Neutrophil (primary cell): Measurements from ENCODE around the gene ATP11A.

Experiments used
- H3K27ac ChIP-seq: fragments of 200-600 bp; sonication (generic); 2 replicates; pipeline ENCODE4 v1.5.1; 2016; ENCODE audit warnings: mild to moderate bottlenecking, moderate library complexity
- H3K27me3 ChIP-seq: fragments of 200-600 bp; sonication (generic); 2 replicates; pipeline ENCODE4 v1.6.0; 2016; ENCODE audit warnings: mild to moderate bottlenecking
- H3K36me3 ChIP-seq: fragments of 200-600 bp; sonication (generic); 2 replicates; pipeline ENCODE4 v1.5.1; 2017
- H3K4me1 ChIP-seq, 2 experiments: fragments of 200-600 bp in 1 of 2; sonication (generic) in 1 of 2; 1 replicate in 1 of 2; 2 replicates in 1 of 2; pipeline versions ENCODE4 v1.5.1 to v1.6.1; 2013 to 2016; ENCODE audit warnings: low read depth in 1 of 2, low read length in 1 of 2, mild to moderate bottlenecking in 1 of 2, moderate library complexity in 1 of 2; ENCODE audit not compliant: control insufficient read depth in 1 of 2, insufficient read depth in 1 of 2
- H3K4me3 ChIP-seq, 2 experiments: fragments of 200-600 bp in 1 of 2; sonication (generic) in 1 of 2; 1 replicate in 1 of 2; 2 replicates in 1 of 2; pipeline ENCODE4 v1.5.1; 2013 to 2016; ENCODE audit warnings: low read depth in 1 of 2, low read length in 1 of 2, mild to moderate bottlenecking in 1 of 2, moderate library complexity in 1 of 2
- H3K9me3 ChIP-seq: fragments of 200-600 bp; sonication (generic); 2 replicates; pipeline ENCODE4 v1.5.1; 2016
- TF ChIP-seq, protein P1 (sequence below): fragments of 200-600 bp; sonication (generic); IDR thresholded peaks from 2 replicates; pipeline ENCODE4 v1.5.1; 2016; ENCODE audit warnings: antibody characterized with exemption

Gene ATP11A

DNA sequence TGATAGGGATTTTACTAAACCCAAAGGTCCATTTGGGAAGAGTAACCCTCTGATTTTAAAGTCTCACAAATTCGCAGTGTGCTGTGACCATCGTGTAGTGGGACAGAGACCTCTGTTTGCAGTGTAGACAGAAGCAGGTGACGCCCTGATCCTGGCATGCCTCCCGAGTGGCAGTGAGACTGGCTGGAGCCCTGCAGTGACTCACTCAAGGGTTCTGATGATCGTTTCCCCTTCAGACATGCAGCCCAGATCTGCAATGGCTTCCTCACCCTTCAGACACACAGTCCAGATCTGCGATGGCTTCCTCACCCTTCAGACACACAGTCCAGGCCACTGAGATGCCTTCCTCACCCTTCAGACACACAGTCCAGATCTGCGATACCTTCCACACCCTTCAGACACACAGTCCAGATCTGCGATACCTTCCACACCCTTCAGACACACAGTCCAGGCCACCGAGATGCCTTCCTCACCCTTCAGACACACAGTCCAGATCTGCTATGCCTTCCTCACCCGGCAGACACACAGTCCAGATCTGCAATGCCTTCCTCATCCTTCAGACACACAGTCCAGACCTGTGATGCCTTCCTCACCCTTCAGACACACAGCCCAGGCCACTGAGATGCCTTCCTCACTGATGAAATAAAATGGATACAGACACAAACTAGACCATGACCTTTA lies 125.2 kb downstream of the ATP11A start:
- H3K27me3 ChIP-seq: no peaks in the 10 kb centered on the region
- H3K9me3 ChIP-seq: no peaks in the 10 kb centered on the region
- no peaks in the 10 kb centered on the region for H3K4me1 ChIP-seq
- H3K4me3 ChIP-seq: no peak overlapping the region
- TF ChIP-seq, protein P1, sequence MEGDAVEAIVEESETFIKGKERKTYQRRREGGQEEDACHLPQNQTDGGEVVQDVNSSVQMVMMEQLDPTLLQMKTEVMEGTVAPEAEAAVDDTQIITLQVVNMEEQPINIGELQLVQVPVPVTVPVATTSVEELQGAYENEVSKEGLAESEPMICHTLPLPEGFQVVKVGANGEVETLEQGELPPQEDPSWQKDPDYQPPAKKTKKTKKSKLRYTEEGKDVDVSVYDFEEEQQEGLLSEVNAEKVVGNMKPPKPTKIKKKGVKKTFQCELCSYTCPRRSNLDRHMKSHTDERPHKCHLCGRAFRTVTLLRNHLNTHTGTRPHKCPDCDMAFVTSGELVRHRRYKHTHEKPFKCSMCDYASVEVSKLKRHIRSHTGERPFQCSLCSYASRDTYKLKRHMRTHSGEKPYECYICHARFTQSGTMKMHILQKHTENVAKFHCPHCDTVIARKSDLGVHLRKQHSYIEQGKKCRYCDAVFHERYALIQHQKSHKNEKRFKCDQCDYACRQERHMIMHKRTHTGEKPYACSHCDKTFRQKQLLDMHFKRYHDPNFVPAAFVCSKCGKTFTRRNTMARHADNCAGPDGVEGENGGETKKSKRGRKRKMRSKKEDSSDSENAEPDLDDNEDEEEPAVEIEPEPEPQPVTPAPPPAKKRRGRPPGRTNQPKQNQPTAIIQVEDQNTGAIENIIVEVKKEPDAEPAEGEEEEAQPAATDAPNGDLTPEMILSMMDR: no peak
- H3K27ac ChIP-seq: no peak overlapping the region
- peaks cover 98% of the 10 kb centered on the region for H3K36me3 ChIP-seq

DNA sequence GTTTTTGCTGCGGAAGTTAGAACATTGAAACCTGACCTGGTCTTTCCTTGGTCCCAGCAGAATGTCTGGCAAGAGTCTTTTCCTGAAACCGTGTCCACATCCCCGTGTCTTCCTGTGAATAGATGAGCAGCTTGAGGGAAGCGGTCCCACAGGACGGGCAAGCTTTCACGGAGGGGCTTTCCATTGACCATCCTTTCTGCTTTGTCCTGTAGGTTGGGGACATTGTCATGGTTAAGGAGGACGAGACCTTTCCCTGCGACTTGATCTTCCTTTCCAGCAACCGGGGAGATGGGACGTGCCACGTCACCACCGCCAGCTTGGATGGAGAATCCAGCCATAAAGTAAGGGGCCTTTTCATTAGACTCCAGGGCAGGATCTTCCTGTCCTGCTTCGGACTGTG lies 126.0 kb downstream of the ATP11A start:
- no peaks in the 10 kb centered on the region for H3K9me3 ChIP-seq
- H3K27ac ChIP-seq: no peak overlapping the region
- TF ChIP-seq, protein P1: no peak
- H3K36me3 ChIP-seq: peaks cover 98% of the 10 kb centered on the region
- no peaks in the 10 kb centered on the region for H3K27me3 ChIP-seq
- no peak overlapping the region for H3K4me3 ChIP-seq
- no peaks in the 10 kb centered on the region for H3K4me1 ChIP-seq

DNA sequence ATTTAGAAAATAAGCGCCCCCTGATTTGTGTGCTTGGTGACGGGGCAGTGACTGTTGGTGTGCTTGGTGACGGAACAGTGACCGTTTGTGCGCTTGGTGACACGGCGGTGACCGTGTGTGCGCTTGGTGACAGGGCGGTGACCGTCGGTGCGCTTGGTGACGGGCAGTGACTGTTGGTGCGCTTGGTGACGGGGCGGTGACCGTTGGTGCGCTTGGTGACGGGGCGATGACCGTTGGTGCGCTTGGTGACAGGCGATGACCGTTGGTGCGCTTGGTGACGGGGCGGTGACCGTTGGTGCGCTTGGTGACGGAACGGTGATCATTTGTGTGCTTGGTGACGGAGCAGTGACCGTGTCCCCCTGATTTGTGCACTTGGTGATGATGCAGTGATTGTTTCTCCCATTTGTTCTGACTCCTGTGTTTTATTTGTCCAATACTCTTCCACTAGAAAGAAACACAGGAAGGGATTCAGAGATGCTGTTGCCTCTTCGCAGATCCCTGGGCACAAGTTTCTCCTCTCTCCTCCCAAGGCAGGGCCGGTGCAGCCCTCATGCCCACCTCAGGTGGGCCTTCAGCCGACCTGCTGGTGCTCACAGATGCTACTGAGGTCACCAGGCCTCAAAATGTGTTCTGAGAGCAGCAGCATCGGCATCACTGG lies 128.3 kb downstream of the ATP11A start:
- H3K9me3 ChIP-seq: no peaks in the 10 kb centered on the region
- H3K4me3 ChIP-seq: no peak overlapping the region
- TF ChIP-seq, protein P1: no peak
- peaks cover 98% of the 10 kb centered on the region for H3K36me3 ChIP-seq
- H3K4me1 ChIP-seq: no peaks in the 10 kb centered on the region
- no peaks in the 10 kb centered on the region for H3K27me3 ChIP-seq
- no peak overlapping the region for H3K27ac ChIP-seq

DNA sequence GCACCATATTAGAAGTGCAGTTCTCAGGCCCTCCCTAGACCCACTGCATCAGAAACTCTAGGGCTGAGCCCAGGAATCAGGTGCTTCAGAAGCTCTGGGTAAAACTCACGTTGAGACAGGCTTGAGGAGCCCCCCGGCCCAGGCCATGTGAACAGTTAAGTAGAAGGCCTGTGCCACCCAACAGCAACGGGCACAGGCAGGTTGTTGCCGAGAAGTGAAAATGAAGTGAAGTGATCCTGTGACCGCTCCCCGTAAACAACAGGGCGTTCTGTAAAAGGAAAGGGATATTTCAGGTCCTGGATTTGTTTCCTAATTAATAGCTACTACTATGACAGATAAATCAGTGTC lies 128.8 kb downstream of the ATP11A start:
- no peak overlapping the region for H3K4me3 ChIP-seq
- no peaks in the 10 kb centered on the region for H3K27me3 ChIP-seq
- no peaks in the 10 kb centered on the region for H3K4me1 ChIP-seq
- H3K36me3 ChIP-seq: peaks cover 98% of the 10 kb centered on the region
- TF ChIP-seq, protein P1: no peak
- H3K27ac ChIP-seq: no peak overlapping the region
- H3K9me3 ChIP-seq: no peaks in the 10 kb centered on the region

DNA sequence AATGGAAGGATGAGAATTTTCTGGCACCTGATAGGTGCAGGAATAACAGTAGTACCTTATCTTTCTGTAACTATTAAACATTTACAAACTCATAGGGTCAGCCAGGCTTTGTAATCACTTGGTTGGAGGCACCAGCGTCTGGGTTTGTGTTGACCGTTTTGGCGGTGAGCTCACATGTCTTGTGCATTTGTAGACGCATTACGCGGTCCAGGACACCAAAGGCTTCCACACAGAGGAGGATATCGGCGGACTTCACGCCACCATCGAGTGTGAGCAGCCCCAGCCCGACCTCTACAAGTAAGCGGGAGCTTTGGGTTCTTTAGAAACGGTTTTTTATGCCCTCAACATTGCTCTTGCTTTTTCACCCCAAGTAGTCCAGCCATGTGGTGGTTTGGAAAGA lies 129.3 kb downstream of the ATP11A start:
- TF ChIP-seq, protein P1: no peak
- H3K27ac ChIP-seq: no peak overlapping the region
- H3K4me3 ChIP-seq: no peak overlapping the region
- no peaks in the 10 kb centered on the region for H3K27me3 ChIP-seq
- peaks cover 100% of the 10 kb centered on the region for H3K36me3 ChIP-seq
- no peaks in the 10 kb centered on the region for H3K4me1 ChIP-seq
- H3K9me3 ChIP-seq: no peaks in the 10 kb centered on the region
